Fibroblast of lung (primary cell): ENCODE measurements around the gene CAPS. TPM values are rescaled to one million over a fixed set of nuclear protein-coding genes. Genes with fewer than 3 reads are reported as not detected.

Experiments
- DNase-seq, 2 donors: peaks; one replicate each; pipeline versions ENCODE4 v3.0.0 to v3.0.0-alpha.2; 2010; ENCODE audit warnings: low read depth in 2 of 2
- H2AFZ ChIP-seq: 2 replicates; pipeline ENCODE4 v1.5.1; 2012; ENCODE audit warnings: low read length, control low read depth, inconsistent platforms
- H3K27ac ChIP-seq: 2 replicates; pipeline ENCODE4 v1.5.1; 2011; ENCODE audit warnings: low read length, control low read depth; ENCODE audit not compliant: insufficient read depth
- H3K27me3 ChIP-seq: 2 replicates; pipeline ENCODE4 v1.5.1; 2011; ENCODE audit warnings: mild to moderate bottlenecking, low read length; ENCODE audit not compliant: control insufficient read depth, insufficient read depth
- H3K36me3 ChIP-seq: 2 replicates; pipeline ENCODE4 v1.5.1; 2011; ENCODE audit warnings: low read length; ENCODE audit not compliant: control insufficient read depth, insufficient read depth
- H3K4me1 ChIP-seq: 2 replicates; pipeline ENCODE4 v1.5.1; 2011; ENCODE audit warnings: low read length; ENCODE audit not compliant: control insufficient read depth, insufficient read depth; ENCODE audit errors: extremely low read depth
- H3K4me2 ChIP-seq: 2 replicates; pipeline ENCODE4 v1.5.1; 2011; ENCODE audit warnings: low read length, control low read depth; ENCODE audit not compliant: insufficient read depth; ENCODE audit errors: extremely low read depth
- H3K4me3 ChIP-seq, 4 experiments: fragments of 200-600 bp in 1 of 4; sonication (generic) in 1 of 4; replicated peaks in 1 of 4; 2 replicates each; pipeline ENCODE4 v1.5.1; 2011 to 2016; ENCODE audit warnings: low read length in 4 of 4, low read depth in 3 of 4, mild to moderate bottlenecking in 3 of 4, control low read depth in 2 of 4, inconsistent platforms in 1 of 4, mixed read lengths in 1 of 4; ENCODE audit not compliant: insufficient read depth in 1 of 4; ENCODE audit errors: control extremely low read depth in 1 of 4
- H3K79me2 ChIP-seq: 2 replicates; pipeline ENCODE4 v1.5.1; 2012; ENCODE audit warnings: mild to moderate bottlenecking, low read length, inconsistent platforms; ENCODE audit not compliant: control insufficient read depth, insufficient read depth
- H3K9ac ChIP-seq: 2 replicates; pipeline ENCODE4 v1.5.1; 2011; ENCODE audit warnings: mild to moderate bottlenecking, low read length, control low read depth; ENCODE audit not compliant: insufficient read depth
- H3K9me3 ChIP-seq: 2 replicates; pipeline ENCODE4 v1.5.1; 2012; ENCODE audit warnings: low read depth, low read length; ENCODE audit not compliant: control insufficient read depth, insufficient read depth
- H4K20me1 ChIP-seq: 2 replicates; pipeline ENCODE4 v1.5.1; 2011; ENCODE audit warnings: low read length; ENCODE audit not compliant: control insufficient read depth, insufficient read depth; ENCODE audit errors: extremely low read depth
- EZH2 ChIP-seq: IDR thresholded peaks from 2 replicates; pipeline ENCODE4 v1.5.1; 2012; ENCODE audit warnings: low read length, control low read depth, mild to moderate bottlenecking; ENCODE audit errors: missing control alignments
- polyA plus RNA-seq, 2 donors: library from polyadenylated mRNA; depleted of rRNA in 1 of 2; stranded (reverse) in 1 of 2; unstranded in 1 of 2; fragments of >200 nt; gene quantifications; 2 replicates each; pipeline ENCODE4 v1.2.1, GENCODE V29; 2011 to 2012; ENCODE audit warnings: missing spikeins in 1 of 2
- total RNA-seq: library from RNA; depleted of rRNA; stranded (reverse); fragments of >200 nt; gene quantifications from 2 replicates; pipeline ENCODE4 v1.2.1, GENCODE V29; 2014
- TF ChIP-seq, protein P1 (sequence below), 2 donors: IDR thresholded peaks in 1 of 2; conservative IDR thresholded peaks in 1 of 2; 1 replicate in 1 of 2; 2 replicates in 1 of 2; pipeline ENCODE4 v1.5.1; 2011 to 2012; ENCODE audit warnings: low read length in 2 of 2, control low read depth in 1 of 2, inconsistent platforms in 1 of 2, low read depth in 1 of 2, mild to moderate bottlenecking in 1 of 2

The CAPS gene
- total and polyA plus RNA-seq, 2 donors (not counting 1 experiment from before 2014, with no cell fraction given) = 1.6 to 7.3 TPM

DNA sequence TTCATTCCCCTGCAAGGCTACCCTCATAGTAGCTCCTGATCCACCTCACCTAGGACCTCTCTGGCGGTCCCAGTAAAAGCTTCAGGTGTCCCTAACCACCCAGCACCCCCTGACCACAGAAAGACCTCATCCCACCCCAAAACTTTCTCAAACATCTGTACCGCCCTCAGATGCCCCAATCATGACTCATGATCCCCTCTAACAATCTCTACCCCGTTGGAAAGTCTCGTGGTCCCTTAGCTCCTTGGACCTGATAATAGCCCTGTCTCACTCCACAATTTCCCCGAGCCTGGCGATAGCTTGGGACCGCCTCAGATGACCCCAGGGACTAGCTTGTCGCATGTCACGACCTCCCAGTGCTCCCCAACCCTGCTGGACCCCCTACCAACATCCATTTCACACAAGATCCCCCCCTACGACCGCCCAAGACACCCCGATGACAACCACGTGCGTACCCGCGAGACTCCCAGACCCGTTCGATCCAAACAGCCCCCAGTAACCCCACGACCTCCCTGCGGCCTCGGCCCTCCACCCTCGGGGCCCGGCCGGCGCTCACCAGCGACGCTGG lies 10.9 kb upstream of the CAPS start:
- no peaks in the 10 kb centered on the region for H3K27me3 ChIP-seq
- peak overlapping the region; percentile 89 for H3K4me2 ChIP-seq
- DNase-seq = peak; percentile 43 to 59
- H3K4me3 ChIP-seq = peak overlapping the region; percentile 80 to 100 (median 100)
- peak overlapping the region; percentile 73 for H2AFZ ChIP-seq
- no peaks in the 10 kb centered on the region for H4K20me1 ChIP-seq
- H3K9ac ChIP-seq = peak overlapping the region; percentile 100
- TF ChIP-seq EZH2 = no peak
- TF ChIP-seq, protein P1, sequence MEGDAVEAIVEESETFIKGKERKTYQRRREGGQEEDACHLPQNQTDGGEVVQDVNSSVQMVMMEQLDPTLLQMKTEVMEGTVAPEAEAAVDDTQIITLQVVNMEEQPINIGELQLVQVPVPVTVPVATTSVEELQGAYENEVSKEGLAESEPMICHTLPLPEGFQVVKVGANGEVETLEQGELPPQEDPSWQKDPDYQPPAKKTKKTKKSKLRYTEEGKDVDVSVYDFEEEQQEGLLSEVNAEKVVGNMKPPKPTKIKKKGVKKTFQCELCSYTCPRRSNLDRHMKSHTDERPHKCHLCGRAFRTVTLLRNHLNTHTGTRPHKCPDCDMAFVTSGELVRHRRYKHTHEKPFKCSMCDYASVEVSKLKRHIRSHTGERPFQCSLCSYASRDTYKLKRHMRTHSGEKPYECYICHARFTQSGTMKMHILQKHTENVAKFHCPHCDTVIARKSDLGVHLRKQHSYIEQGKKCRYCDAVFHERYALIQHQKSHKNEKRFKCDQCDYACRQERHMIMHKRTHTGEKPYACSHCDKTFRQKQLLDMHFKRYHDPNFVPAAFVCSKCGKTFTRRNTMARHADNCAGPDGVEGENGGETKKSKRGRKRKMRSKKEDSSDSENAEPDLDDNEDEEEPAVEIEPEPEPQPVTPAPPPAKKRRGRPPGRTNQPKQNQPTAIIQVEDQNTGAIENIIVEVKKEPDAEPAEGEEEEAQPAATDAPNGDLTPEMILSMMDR (conservative IDR thresholded peaks at IDR 0.05 in 1 of 2, IDR thresholded peaks at IDR 0.05 in 1 of 2; ENCODE audit: low read depth in 1 of 2, low read length in 2 of 2) = no peak
- H3K4me1 ChIP-seq = peaks cover 2% of the 10 kb centered on the region
- H3K27ac ChIP-seq = peak overlapping the region; percentile 100
- no peaks in the 10 kb centered on the region for H3K9me3 ChIP-seq
- H3K79me2 ChIP-seq = peaks cover 37% of the 10 kb centered on the region
- peaks cover 4% of the 10 kb centered on the region for H3K36me3 ChIP-seq

DNA sequence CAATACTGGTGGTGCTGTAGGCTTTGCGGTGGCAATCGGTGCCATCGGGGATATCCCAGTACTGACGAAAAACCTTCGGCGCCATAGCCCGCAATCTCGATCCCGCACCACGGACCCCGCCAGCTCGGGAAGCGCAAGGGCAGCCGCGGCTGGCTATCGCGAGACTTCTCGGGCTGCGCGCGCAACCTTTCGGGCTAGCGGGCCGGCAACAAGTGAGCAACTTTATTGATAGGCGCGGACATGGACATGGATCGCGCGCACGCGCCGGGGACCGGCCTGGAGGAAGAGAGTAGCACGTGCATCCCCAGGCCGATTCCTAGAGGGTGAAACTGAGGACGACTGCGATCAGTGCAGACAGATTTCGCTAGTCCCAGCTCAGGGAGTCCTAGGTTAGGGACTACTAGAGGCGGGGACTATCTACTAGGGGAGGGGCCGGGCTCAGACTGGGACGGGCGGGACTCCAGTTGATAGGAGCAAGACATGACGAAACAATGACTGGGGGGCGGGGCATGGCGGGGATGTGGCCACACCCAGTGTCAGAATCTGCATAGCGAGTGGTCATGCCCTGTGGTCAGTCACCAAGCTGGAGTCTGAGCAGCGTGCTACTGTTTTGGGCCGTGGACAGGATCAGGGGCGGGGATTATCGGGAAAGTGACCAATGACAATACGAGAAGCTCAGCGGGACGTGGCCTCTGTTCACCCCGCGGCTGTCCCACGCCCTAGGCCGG lies 10.3 kb upstream of the CAPS start, which contains the start of gene NDUFA11:
Gene NDUFA11 (minus strand): TSS at position 167 of the 728 bp plus-strand sequence. CDS start 82 bp downstream, at position 85.
- H3K9me3 ChIP-seq = no peaks in the 10 kb centered on the region
- H3K4me2 ChIP-seq = peak within 1 kb of the TSS; percentile 89
- H3K27ac ChIP-seq = peak within 1 kb of the TSS; percentile 100
- peak within 1 kb of the TSS; percentile 100 for H3K9ac ChIP-seq
- H3K79me2 ChIP-seq = peaks cover 33% of the 10 kb centered on the region
- H4K20me1 ChIP-seq = no peaks in the 10 kb centered on the region
- TF ChIP-seq, protein P1 (conservative IDR thresholded peaks at IDR 0.05 in 1 of 2, IDR thresholded peaks at IDR 0.05 in 1 of 2; ENCODE audit: low read depth in 1 of 2, low read length in 2 of 2) = no peak
- TF ChIP-seq EZH2 = no peak
- peaks cover 4% of the 10 kb centered on the region for H3K36me3 ChIP-seq
- peak in 1 of 2 donors; percentile 94 for DNase-seq
- H3K27me3 ChIP-seq = no peaks in the 10 kb centered on the region
- peak within 1 kb of the TSS; percentile 80 to 100 (median 100) for H3K4me3 ChIP-seq
- peak within 1 kb of the TSS; percentile 94 for H2AFZ ChIP-seq
- peaks cover 2% of the 10 kb centered on the region for H3K4me1 ChIP-seq

DNA sequence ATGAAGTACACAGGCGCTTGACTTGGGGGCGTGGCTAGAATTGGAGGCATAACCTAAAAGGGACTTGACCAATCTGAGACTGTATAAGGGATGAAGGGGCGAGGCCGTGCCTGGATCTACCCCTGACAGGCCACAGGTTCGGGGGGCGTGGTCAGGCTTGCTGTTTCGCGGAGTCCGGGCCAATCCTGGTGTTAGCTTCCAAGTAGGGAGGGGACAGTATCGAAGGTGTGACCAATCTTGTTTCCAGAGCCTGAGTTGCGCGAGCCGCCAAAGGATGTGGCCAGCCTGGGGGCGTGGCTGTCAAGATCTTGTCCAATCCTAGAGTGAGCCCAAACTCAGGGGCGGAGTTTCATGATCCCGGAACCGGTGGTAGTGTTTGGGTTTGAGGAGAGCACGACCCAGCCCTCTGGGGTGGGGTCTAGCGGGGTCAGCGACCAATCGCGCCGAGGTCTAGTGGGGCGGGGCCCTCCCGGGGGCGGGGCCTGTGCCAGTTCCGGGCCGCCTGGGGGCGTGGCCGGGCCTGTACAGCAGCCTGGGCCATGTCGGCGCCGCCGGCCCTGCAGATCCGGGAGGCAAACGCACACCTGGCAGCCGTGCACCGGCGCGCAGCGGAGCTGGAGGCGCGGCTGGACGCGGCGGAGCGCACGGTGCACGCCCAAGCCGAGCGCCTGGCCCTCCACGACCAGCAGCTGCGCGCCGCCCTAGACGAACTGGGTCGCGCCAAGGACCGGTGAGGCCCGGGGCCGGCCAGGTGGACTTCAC lies 9.5 kb upstream of the CAPS start, which contains the start of gene VMAC:
Gene VMAC (plus strand): TSS at position 521 of the 762 bp plus-strand sequence. CDS start 19 bp downstream, at position 540.
- Histone ChIP-seq H3K4me1 (peaks cover 2% of the 10 kb centered on the region), H3K79me2 (peaks cover 33% of the 10 kb centered on the region), H4K20me1 (no peaks in the 10 kb centered on the region), H3K27me3 (no peaks in the 10 kb centered on the region), H3K9me3 (no peaks in the 10 kb centered on the region), H3K4me3 (peak within 1 kb of the TSS; percentile 91 to 100 (median 100)), H3K9ac (peak within 1 kb of the TSS; percentile 100), H3K4me2 (peak within 1 kb of the TSS; percentile 89), H2AFZ (peak within 1 kb of the TSS; percentile 94), H3K36me3 (peaks cover 4% of the 10 kb centered on the region), H3K27ac (peak within 1 kb of the TSS; percentile 100)
- TF ChIP-seq, protein P1 (conservative IDR thresholded peaks at IDR 0.05 in 1 of 2, IDR thresholded peaks at IDR 0.05 in 1 of 2; ENCODE audit: low read depth in 1 of 2, low read length in 2 of 2) = no peak
- no peak for TF ChIP-seq EZH2
- peak; percentile 100 for DNase-seq
